ENCODE results near the gene CBX4. TPM values are rescaled to one million over a fixed set of nuclear protein-coding genes. Genes with fewer than 3 reads are reported as not detected.

CBX4 gene
- polyA plus RNA-seq, 1 donor, result 9.5 TPM

DNA sequence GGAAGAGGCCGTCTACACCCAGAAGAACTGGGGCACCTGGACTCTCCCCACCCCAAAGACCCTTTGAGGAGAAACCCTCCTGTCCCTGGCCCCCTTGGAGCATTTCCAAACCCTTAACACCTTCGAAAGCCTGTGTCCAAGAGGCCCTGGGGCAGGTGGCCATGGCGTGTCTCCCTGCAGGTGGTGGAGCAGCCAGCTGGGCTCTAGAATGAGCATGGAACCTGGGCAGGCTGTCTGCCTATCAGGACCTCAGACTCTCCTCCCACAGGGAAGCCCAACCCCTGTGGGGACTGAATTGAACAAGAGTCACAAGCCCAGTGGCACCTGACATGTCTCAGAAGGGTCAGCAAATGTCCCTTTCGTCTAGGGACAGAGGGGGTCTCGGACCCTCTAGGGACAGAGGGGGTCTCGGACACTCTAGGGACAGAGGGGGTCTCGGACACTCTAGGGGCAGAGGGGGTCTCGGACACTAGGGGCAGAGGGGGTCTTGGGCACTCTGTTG is 8.4 kb downstream of the CBX4 start:
- DNase-seq, result no peak

DNA sequence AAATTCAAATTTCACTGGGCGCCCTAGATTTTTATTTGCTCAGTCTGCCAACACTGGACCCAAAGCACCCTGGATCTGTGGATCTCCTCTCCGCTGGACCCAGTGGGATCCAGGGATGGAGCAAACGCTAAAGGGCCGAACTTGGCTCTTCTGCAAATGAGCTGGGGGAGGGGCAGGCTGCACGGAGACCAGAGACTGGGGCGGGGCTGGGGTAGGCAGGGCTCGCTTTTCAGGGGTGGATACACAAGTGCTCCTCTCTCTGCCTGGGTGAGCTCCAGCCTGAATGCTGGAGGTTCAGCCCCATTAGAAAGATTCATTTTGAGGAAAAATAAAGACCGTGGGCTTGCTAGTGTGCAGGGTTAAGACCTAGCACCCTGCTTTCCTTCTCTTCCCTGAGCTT is 8.9 kb downstream of the CBX4 start:
- DNase-seq, result no peak

DNA sequence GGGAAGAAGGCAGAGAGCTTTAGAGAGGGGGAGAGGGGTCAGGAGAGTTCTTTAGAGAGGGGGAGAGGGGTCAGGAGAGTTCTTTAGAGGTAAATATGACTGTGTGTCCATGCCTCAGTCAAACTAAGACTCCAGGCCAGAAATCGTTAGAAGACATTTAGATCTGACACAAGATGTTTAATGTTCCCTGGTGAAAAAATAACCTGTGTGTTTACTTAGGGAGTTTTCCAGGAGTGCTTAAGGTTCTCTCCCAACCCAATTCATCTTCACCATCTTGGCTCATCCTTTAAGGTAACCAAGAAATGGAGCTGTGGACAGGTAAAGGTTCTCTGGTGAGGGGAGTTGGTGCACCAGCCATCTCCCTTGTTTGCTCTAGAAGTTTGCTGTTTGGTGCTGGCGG is 9.8 kb downstream of the CBX4 start:
- DNase-seq, result no peak

DNA sequence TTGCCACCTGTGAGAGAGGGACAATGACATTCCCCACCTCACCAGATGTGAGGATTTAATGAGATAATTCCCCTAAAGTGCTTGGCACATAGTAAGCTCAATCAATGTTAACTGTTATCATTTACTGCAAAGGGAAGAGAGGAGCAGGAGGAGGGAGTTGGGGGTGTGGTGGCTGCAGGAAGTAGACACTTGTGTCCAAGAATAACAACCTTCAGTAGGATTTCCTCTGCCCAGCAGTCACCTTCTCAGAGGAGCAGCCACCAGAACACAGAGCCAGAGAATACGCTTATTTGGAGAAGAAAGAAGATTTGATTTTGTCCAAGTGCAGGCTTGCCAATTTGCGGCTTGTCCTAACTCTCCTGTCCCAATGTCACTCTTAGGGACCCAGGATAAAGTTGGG is 10.2 kb downstream of the CBX4 start:
- no peak for DNase-seq

DNA sequence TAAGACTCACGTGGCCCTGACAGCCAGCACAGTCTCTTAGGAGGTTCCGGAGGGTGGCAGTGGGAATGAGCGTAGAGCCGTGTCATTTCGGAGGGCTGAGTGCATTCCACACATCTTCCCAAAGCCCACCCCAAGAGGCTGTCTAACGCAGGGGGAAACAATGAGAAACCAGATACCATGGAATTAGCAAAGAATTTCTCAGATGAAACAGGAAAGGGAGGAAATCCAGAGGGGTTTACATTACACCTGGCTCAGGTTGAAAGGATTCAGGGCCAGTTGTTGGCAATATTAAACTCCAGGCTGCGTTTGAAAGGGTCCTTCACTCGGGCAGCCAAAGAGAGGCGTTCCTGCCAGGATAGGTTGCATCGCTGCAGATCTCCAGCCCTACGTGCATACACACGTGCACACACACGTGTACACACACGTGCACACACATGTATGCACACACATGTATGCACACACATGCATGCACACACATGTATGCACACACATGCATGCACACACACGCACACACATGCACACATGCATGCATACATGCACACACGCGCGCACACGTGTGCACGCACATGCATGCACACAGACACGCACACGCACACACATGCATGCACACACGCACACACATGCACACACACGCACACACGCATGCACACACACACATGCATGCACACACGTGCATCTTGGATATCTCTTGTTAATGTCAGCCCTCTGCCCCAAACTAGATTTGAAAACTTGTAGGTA is 12.2 kb downstream of the CBX4 start:
- DNase-seq, result no peak

DNA sequence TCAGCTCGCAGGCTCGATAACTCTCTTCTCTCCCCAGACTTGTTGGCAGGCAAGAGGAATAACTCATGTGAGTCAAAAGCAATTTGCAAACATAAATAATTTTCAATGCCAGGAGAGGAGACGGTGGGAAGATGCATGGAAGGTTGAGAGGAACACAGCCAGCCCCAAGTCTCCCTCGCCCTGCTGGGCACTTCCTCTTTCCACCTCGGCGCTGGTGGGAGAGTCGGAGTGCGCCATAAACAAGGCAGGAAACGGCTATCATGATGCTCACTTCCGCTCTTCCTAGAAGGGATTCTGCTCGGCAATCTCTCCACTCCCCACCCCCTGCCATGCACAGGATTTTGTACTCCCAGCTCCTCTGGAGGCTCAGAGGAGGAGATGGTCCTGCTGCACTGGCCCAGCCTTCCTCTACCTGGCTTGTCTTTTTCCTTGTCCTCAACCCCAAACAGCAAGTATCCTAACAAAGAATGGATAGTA is 13.0 kb downstream of the CBX4 start:
- DNase-seq, result no peak

DNA sequence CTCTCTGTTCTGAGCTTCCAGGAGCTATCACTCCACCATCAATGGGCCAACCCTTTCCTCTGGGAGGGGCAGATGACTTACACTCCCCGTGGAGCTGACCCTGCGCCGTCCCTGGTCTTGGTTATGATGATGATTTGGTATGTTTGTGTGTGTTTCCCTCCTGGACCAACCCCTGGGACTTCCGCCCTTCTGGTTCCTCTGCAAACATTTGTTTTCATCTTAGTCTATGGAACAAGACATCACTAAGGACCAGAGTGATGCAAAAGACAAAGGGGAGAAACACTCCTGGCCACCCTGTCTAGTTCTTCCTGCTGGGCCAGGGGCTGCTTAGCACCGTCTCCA is 13.7 kb downstream of the CBX4 start:
- DNase-seq, result no peak

DNA sequence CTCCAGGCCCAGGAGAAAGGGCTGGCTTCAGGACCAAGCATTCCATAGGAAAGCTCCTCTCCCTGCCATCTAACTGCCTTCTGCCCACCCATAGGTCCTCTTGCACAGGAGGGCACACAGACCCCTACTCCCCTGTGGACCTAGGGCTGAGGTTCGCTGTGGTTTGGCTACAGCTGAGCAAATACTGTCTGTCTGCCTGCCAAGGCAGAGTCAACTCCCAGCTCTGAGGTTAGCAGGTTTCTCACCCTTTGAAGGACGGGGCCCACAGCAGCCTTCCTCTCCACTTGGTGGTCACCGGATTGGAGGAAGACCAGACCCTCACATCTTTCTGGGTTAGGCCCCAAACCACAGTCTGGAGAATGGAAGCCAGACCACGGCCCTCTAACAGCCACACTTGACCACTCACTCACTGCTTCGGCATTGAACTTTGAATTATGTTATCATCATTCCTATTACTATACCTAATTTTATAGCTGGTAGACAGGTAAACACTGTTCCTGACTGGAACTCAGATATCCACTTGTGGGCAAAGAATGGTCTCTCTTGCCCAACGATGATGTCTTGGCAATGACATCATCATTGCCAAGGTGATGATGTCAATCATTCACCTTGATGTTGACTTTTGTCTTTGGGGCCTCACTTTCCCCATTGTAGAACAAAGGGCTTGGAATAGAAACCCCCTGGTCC is 14.2 kb downstream of the CBX4 start:
- no peak for DNase-seq

DNA sequence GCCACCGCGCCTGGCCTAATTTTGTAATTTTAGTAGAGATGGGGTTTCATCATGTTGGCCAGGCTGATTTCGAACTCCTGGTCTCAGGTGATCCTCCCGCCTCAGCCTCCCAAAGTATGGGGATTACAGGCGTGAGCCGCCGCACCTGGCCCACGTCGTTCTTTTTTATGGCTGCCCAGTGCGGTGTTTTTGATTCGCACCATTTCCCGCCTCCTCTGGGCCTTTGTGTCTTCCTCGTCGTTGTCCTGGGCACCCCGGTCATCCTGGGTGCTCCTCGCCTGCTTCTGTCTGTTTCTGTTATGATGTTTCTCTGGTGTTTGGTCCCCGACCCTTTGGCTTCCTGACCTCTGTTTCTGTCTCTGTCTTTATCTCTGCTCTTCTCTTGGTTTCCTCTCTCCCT is 15.0 kb downstream of the CBX4 start:
- no peak for DNase-seq

DNA sequence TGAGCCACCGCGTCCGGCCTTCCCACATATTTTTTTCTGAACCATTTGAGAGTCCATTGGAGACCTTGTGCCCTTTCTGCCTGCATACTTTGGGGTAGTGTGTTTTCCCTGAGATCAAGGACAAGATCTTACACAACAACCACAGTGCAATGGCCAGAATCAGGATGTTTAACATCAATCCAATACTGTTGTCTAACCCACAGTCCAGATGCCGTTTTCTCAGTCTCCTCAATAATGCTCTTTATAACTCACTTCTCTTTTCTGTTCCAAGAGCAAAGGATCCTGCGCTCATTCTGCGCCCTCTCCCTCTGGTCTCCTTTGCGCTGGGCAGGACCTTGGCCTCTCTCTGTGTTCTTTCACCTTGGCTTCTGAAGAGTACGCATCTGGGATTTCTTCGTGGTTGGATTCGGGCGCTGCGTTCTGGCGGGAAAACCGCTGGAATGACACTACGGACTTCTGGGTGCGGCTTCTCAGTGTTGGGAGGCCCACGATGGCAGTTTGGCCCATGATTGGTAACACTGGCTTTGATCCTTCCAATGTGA is 16.6 kb downstream of the CBX4 start:
- DNase-seq, result no peak

DNA sequence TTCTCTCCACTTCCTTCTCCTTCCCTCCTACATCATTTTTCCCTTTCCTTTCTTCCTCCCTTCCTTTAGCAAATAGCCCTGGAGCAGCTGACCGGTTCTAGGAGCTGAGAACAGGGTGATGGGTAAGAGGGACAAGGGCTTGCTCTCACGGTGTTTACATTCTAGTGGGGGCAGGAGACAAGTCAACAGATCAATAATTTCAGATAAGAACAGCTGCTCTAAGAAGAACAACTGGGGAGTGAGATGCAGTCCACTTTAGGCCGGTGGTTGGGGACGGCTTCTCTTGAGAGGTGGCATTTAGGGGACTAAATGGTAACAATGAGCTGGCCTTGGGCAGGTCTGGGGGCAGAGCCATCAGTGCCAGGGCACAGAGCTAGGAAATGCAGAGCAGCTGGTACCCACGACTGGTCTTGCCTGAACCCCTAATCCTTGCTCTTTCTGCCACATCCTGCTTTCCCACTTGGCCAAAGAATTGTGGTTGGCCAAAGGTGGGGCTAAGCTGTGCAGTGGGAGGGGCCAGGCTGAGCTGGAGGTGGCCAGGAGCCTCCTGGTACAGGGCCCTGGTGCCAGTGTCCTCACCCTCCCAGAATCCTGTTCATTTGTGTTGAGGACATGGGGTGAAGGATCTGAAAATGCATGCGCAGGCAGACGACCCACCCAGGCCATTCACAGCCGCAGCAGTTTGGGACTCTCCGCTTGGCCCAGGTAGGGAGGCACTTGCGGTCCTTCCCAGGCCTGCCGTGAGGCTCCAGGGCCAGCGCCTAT is 17.7 kb downstream of the CBX4 start:
- no peak for DNase-seq

DNA sequence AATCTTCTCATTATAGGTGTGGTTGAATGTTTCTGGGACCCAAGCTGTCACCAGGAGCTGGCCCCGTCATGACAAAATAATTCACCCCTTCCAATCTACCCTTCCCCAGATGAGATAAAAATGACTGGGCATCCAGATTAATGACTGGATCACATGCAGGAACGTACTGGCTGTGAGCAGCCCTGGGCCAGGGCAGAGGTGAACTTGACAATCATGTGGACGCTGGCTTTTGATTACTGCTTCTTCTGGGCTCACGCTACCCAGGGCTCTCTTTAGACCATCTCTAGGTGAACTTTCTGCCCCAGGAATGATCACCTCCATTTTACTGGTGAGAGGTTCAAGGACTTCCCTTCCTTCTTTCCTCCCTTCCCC is 18.3 kb downstream of the CBX4 start:
- no peak for DNase-seq

DNA sequence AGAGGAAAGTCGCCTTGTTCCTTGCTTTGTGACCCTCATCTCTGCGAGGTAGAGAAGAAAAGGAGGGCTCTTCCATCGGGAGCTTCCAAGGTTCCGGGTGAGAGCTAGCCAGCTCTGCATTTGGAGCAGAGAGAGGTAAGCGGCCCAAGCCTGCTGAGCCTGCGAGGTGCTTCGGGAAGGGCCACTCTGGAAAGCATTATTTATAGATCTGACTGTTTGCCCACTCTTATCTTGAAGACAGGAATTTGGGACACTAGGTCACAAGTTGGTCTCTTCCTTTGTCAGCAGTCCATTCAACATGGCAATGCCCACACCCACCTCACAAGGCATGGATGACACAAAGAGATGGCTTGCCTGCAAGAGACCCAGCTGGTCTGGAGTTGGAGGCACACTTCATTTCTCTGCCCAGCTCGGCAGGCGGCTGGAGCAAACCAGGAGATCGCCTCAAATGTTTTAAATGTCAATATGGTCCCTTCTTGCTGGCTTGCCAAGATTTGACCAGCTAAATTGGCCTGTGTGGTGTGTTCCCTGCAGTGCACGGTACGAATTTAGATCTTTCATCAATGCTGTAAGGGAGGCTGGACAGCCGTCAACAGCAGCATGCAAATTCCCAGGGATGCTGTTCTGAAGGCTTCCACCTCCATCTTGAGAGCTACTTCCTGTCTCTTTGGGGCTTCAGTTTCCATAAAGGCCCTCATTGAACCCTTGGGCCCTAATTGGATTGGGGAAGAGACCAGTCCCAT is 19.5 kb downstream of the CBX4 start:
- no peak for DNase-seq

DNA sequence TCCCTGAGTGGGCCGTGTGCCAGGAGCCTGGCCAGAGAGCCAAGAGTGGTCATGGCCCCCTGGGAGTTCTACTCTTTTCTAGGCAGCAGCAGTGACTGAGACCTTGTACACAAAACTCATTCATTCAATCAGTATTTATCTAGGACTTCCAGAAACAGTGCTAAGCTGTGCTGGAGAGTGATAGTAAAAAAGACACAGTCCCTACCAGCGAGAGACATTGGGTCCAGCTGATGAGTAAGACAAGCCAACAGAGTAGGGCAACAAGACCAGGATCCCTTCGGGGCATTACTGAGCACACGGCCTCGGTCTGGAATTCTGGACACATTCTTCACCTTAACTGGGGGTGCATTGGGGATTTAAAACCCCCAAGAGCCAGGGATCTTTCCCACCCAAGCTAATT is 20.2 kb downstream of the CBX4 start:
- no peak for DNase-seq

DNA sequence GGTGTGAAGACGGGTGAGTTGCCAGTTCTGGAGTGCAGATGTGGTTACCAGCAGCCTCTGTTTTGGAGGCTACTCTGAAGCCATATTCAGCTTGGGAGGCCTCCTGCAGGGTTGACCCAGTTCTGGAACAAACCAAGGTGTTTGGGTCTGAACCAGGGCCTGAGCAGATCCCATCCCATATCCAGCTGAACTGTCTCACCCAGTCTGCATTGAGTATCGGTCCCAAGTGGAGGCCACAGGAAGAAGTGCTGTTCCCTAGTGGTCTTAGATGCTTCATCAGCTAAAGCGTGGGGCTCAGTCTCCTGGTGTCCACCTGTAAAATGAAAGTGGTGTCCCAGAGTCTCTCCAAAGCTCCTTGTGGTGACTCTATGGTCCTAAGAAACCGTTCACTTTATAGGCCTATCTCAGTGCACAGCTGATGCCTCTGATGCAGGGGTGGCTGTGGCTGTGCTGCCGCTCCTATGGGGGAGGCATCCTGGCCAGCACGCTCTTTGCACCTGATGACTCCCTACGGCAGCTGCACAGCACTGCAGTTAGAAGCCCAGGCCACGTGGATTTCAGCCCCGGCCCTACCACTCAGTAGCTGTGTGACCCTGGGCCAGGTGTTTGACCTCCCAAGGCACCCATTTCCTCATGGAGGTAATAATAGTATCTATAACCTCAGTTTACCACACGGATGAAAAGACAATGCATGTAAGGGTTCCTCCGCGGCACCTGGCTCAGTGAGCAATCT is 21.0 kb downstream of the CBX4 start:
- DNase-seq, result no peak

DNA sequence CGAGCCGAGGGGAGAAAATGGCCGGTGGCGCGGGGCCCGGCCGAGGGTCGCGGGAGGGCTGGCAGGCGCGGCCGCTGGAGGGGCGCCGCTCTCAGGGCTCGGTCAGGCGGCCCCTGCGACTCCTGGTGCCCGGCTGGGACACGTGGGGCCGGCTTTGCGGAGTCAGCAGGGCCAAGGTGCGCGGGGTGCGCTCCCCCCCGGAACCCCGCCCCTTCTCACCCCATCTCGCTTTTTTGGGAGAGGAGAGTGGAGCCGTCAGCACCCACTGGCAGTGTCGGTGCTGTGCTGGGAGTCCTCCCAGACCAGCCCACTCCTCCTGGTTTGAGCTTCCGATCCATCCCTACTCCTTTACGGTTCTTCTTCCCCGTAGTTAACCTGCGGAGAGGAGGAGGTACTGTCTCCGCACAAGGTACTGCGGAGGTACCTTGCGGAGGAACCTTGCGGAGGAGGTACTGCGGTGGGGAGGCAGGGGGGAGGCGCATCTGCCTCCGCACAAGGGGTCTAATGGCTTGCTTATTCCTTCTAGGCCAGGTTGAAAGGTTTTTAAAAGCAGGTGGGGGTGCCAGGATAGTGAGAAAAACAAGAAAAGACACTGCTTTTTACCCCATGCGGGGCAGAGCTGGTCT is 23.3 kb downstream of the CBX4 start:
- DNase-seq, result no peak

DNA sequence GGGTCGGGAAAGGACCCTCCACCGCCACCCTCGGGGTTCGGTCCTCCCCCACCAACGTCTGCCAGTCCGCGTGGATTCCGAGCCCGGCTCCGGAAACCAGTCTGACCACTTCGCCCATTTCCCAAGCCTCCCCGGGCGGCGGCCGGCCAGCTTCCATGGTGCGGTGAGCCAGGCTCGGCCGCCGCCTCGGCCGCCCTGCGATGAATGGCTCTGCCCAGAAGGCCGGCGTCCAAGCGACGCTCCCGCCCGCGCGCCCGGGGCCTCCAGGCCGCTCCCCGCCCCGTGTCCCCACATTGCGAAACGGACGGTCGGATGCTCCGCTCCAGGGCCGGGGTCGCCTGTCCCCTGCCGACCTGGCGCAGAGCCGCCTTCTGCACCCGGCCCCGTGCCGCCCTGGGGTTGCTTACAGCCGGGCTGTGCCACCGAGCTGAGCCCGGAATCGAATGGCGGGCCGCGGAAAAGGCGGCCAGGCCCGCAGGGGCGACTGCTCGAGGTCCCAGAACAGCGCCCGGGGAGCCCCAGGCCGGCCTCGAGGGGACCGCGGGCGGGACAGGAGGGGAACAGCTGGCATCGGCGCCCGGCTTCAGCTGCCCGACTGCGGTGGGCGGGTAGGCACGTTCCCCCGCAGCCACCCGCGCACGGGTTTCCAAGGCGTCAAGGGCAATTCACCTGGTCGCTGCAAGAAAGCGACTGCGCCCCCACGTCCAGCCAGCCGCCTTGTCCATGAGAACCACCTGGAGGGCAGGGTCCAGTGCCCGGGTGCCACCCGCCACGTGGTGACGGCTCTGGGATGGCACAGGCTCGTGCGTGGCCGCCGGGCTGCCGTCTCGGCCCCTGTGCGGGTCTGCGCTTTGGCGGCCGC is 24.0 kb downstream of the CBX4 start:
- no peak for DNase-seq

DNA sequence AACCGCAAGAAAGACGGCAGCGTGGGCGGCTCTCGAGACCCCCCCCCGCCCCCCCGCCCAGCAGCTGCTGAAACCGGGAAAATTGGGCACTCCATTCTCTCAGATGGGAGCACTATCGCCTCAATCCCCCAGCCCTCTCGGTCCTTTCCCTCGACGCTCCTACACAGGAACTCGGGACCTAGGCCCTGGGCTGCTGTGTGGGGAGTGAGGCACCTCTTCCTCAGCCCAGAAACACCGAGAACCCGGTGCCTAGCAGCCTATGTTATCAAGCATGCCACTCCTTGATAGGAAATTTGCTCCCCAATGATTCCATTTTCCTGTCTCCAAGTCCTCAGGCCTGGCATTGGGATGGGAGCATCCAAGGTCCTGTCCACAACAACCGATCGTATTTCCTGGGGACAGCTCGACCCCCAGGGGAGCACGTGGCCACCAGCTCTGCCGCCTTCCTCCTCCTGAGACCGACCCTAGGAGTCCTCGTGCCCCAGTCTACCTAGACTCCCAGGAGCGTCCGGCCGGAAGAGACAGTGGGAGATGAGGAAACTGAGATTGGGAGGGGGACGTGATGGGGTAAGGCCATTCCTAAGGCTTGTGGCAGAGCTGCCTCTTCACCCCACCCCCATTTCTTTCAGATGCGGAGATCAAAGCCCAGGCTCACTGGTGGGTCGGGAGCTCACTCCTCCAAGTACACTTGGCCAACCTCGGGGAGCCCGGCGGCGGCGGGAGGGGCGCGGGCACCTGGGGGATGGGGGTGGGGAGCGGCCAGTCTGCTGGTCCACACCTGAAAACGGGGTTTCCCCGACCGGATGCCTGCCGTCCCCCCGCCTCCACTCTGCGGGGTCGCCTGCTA is 24.9 kb downstream of the CBX4 start:
- DNase-seq, result no peak
